GM12864 (cell line): ENCODE results near the gene VEGFC.

ENCODE experiments used
- DNase-seq: peaks from one replicate; pipeline ENCODE4 v3.0.0-alpha.2; 2011; ENCODE audit warnings: low read depth
- H3K4me3 ChIP-seq: 2 replicates; pipeline ENCODE4 v1.5.1; 2011; ENCODE audit warnings: mild to moderate bottlenecking, low read depth, low read length, control low read depth
- CTCF ChIP-seq: IDR thresholded peaks from 2 replicates; pipeline ENCODE4 v1.5.1; 2011; ENCODE audit warnings: low read depth, mild to moderate bottlenecking, moderate library complexity, low read length, control low read depth, inconsistent platforms; ENCODE audit errors: missing control alignments

Gene VEGFC

GRCh38 chr4:176744091-176744490, 48.6 kb downstream of the VEGFC start:
- no peak for DNase-seq
- H3K4me3 ChIP-seq, result no peak overlapping the region
- TF ChIP-seq CTCF, result no peak

- no peak overlapping the region for H3K4me3 ChIP-seq
- TF ChIP-seq CTCF, result no peak
- no peak for DNase-seq
These were observed 50.5 kb downstream of the VEGFC start for GRCh38 chr4:176742211-176742610.

- no peak overlapping the region for H3K4me3 ChIP-seq
- no peak for TF ChIP-seq CTCF
- no peak for DNase-seq
These were observed 51.5 kb downstream of the VEGFC start for GRCh38 chr4:176741253-176741652.

- TF ChIP-seq CTCF, result no peak
- no peak overlapping the region for H3K4me3 ChIP-seq
- no peak for DNase-seq
These were observed 57.4 kb downstream of the VEGFC start for GRCh38 chr4:176735300-176735699.

- DNase-seq, result no peak
- TF ChIP-seq CTCF, result no peak
- no peak overlapping the region for H3K4me3 ChIP-seq
These were observed 58.3 kb downstream of the VEGFC start for GRCh38 chr4:176734461-176734860.

GRCh38 chr4:176729489-176729888, 63.2 kb downstream of the VEGFC start:
- TF ChIP-seq CTCF, result no peak
- no peak for DNase-seq
- no peak overlapping the region for H3K4me3 ChIP-seq

- H3K4me3 ChIP-seq, result no peak overlapping the region
- TF ChIP-seq CTCF, result no peak
- no peak for DNase-seq
These were observed 65.9 kb downstream of the VEGFC start for GRCh38 chr4:176726803-176727202.
